ENCODE results near the gene AATK.
"Not testable (repeated sequence)": the region's sequence is repeated elsewhere in the genome, so short reads cannot be mapped to it uniquely, and the experiment has no call there.

Gene AATK

GRCh38 chr17:81159611-81160265 lies 6.3 kb downstream of the AATK start:
- DNase-seq: no peak

- DNase-seq: no peak
These were observed 7.1 kb downstream of the AATK start for GRCh38 chr17:81158688-81159590.

- no peak for DNase-seq
These were observed 8.0 kb downstream of the AATK start for GRCh38 chr17:81157848-81158687.

- DNase-seq: no peak
These were observed 8.9 kb downstream of the AATK start for GRCh38 chr17:81156866-81157805.

GRCh38 chr17:81154961-81155360 lies 11.1 kb downstream of the AATK start:
- no peak for DNase-seq

- DNase-seq: not testable (repeated sequence)
These were observed 12.0 kb downstream of the AATK start for GRCh38 chr17:81154016-81154415.

- DNase-seq: no peak
These were observed 12.6 kb downstream of the AATK start for GRCh38 chr17:81153340-81153803.

GRCh38 chr17:81152288-81152828 lies 13.7 kb downstream of the AATK start:
- DNase-seq: no peak

- no peak for DNase-seq
These were observed 14.7 kb downstream of the AATK start for GRCh38 chr17:81151278-81151677.

GRCh38 chr17:81150377-81151077 lies 15.5 kb downstream of the AATK start:
- DNase-seq: peak; percentile 26 to 37

- no peak for DNase-seq
These were observed 17.0 kb downstream of the AATK start for GRCh38 chr17:81148986-81149533.

- no peak for DNase-seq
These were observed 17.4 kb downstream of the AATK start for GRCh38 chr17:81148571-81148970.

- no peak for DNase-seq
These were observed 18.3 kb downstream of the AATK start for GRCh38 chr17:81147701-81148100.

- not testable (repeated sequence) for DNase-seq
These were observed 19.8 kb downstream of the AATK start for GRCh38 chr17:81146208-81146607.

GRCh38 chr17:81144423-81144781 lies 21.6 kb downstream of the AATK start:
- DNase-seq: no peak

- no peak for DNase-seq
These were observed 22.2 kb downstream of the AATK start for GRCh38 chr17:81143717-81144422.

- no peak for DNase-seq
These were observed 22.9 kb downstream of the AATK start for GRCh38 chr17:81143200-81143527.

GRCh38 chr17:81142301-81143199 lies 23.5 kb downstream of the AATK start:
- DNase-seq: peak; percentile 72 to 80

GRCh38 chr17:81140695-81141094 lies 25.3 kb downstream of the AATK start:
- no peak for DNase-seq

Data from AML-193 (cell line).